ENCODE measurements around the gene MPDZ. TPM values are rescaled to one million over a fixed set of nuclear protein-coding genes. Genes with fewer than 3 reads are reported as not detected.
A peak's percentile ranks its signal among the peaks of the same experiment; 100 is the strongest.

Gene MPDZ
- polyA plus RNA-seq, 1 donor (not counting 4 experiments of a cell fraction or from before 2014, with no cell fraction given), result 9.0 TPM

DNA sequence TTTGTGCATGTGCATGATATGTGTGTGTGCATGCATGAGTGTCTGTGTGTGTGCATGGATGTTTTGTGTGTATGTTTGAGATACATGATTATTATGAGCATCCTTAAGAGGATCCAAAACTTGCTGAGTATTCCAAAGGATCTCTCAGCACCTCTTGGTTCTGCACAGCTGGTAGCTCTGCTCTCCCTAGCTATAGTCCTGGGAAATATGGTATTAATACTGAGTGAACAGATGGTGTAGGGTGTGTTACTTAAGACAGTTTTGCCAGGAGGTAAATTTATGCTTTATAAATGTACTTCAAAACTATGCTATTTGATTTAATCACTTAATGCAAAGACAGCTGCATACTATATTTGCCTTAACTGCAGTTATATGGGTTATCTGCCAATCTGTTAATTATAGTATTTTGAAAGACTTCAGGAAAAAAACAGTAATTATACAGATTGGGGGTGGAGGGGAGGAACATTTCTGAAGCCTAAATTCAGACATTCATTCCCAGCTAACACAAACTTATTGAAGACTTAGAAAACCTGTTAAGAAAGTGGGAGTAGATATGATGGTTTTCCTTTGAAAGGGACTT, 215.5 kb downstream of the MPDZ start:
- Histone ChIP-seq H3K36me3 (ENCODE audit: control insufficient read depth in 2 of 2, extremely low read depth in 1 of 2, insufficient read depth in 2 of 2, low read length in 2 of 2) (no peaks in the 10 kb centered on the region), H4K20me1 (ENCODE audit: control insufficient read depth, extremely low read depth, insufficient read depth, low read length) (no peaks in the 10 kb centered on the region), H2AFZ (ENCODE audit: control insufficient read depth, low read length) (no peak overlapping the region), H3K4me2 (ENCODE audit: control insufficient read depth, extremely low read depth, insufficient read depth, low read depth, low read length) (no peak overlapping the region), H3K9me3 (ENCODE audit: control insufficient read depth, low read depth, low read length) (no peaks in the 10 kb centered on the region), H3K79me2 (ENCODE audit: control insufficient read depth, insufficient read depth, low read length) (no peaks in the 10 kb centered on the region), H3K4me3 (ENCODE audit: control insufficient read depth in 2 of 3, extremely low read depth in 1 of 3, insufficient read depth in 2 of 3, low read depth in 1 of 3, low read length in 3 of 3) (no peak overlapping the region), H3K9me1 (ENCODE audit: control insufficient read depth, extremely low read depth, insufficient read depth, low read length) (no peaks in the 10 kb centered on the region), H3K27me3 (ENCODE audit: control insufficient read depth, extremely low read depth, insufficient read depth, low read length) (no peaks in the 10 kb centered on the region), H3K9ac (ENCODE audit: control insufficient read depth, extremely low read depth, insufficient read depth, low read length) (no peak overlapping the region), H3K27ac (ENCODE audit: control insufficient read depth, insufficient read depth, low read length) (no peak overlapping the region), H3K4me1 (ENCODE audit: control insufficient read depth, extremely low read depth, insufficient read depth, low read length) (no peaks in the 10 kb centered on the region)
- dilution Hi-C loops (cut with MboI; ENCODE audit: extremely low pct_ligation_motif_present, low sequenced_read_pairs), result no loop called here
- TF ChIP-seq, protein P1, sequence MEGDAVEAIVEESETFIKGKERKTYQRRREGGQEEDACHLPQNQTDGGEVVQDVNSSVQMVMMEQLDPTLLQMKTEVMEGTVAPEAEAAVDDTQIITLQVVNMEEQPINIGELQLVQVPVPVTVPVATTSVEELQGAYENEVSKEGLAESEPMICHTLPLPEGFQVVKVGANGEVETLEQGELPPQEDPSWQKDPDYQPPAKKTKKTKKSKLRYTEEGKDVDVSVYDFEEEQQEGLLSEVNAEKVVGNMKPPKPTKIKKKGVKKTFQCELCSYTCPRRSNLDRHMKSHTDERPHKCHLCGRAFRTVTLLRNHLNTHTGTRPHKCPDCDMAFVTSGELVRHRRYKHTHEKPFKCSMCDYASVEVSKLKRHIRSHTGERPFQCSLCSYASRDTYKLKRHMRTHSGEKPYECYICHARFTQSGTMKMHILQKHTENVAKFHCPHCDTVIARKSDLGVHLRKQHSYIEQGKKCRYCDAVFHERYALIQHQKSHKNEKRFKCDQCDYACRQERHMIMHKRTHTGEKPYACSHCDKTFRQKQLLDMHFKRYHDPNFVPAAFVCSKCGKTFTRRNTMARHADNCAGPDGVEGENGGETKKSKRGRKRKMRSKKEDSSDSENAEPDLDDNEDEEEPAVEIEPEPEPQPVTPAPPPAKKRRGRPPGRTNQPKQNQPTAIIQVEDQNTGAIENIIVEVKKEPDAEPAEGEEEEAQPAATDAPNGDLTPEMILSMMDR (optimal IDR thresholded peaks at IDR 0.05 in 1 of 3, IDR thresholded peaks at IDR 0.05 in 1 of 3, conservative IDR thresholded peaks at IDR 0.05 in 1 of 3; ENCODE audit: extremely low read depth in 1 of 3, insufficient read depth in 2 of 3, low read length in 3 of 3), result no peak
- TF ChIP-seq EZH2 (IDR thresholded peaks at IDR 0.05; ENCODE audit: low read length), result no peak
- FAIRE-seq (peak; percentile 71), DNase-seq (ENCODE audit: low read depth, low spot score) (no peak)

DNA sequence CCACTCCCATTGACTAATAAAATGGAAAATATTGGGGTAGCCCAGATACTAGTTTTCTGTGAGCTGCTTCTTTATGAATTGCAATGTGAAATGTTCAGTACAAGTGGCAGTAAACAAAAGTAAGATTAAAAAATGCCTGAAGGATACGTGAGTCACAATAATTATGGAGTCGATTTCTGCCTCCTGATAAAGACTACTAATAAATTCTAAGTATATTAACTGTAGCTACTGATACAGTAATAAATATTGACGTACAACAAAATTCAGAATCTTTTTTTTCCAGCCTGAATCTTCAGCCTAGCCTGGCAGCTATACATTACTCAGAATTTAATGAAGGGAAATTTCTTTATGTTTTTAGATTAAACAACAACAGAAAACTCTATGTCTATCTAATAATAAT, 218.1 kb downstream of the MPDZ start:
- dilution Hi-C loops (cut with MboI; ENCODE audit: extremely low pct_ligation_motif_present, low sequenced_read_pairs), result no loop called here
- Histone ChIP-seq H3K9me1 (ENCODE audit: control insufficient read depth, extremely low read depth, insufficient read depth, low read length) (no peaks in the 10 kb centered on the region), H3K9ac (ENCODE audit: control insufficient read depth, extremely low read depth, insufficient read depth, low read length) (no peak overlapping the region), H3K4me2 (ENCODE audit: control insufficient read depth, extremely low read depth, insufficient read depth, low read depth, low read length) (no peak overlapping the region), H3K36me3 (ENCODE audit: control insufficient read depth in 2 of 2, extremely low read depth in 1 of 2, insufficient read depth in 2 of 2, low read length in 2 of 2) (no peaks in the 10 kb centered on the region), H3K9me3 (ENCODE audit: control insufficient read depth, low read depth, low read length) (no peaks in the 10 kb centered on the region), H3K27ac (ENCODE audit: control insufficient read depth, insufficient read depth, low read length) (no peak overlapping the region), H3K4me1 (ENCODE audit: control insufficient read depth, extremely low read depth, insufficient read depth, low read length) (no peaks in the 10 kb centered on the region), H3K4me3 (ENCODE audit: control insufficient read depth in 2 of 3, extremely low read depth in 1 of 3, insufficient read depth in 2 of 3, low read depth in 1 of 3, low read length in 3 of 3) (no peak overlapping the region), H4K20me1 (ENCODE audit: control insufficient read depth, extremely low read depth, insufficient read depth, low read length) (no peaks in the 10 kb centered on the region), H3K79me2 (ENCODE audit: control insufficient read depth, insufficient read depth, low read length) (no peaks in the 10 kb centered on the region), H2AFZ (ENCODE audit: control insufficient read depth, low read length) (no peak overlapping the region), H3K27me3 (ENCODE audit: control insufficient read depth, extremely low read depth, insufficient read depth, low read length) (no peaks in the 10 kb centered on the region)
- no peak for DNase-seq (ENCODE audit: low read depth, low spot score)
- no peak for TF ChIP-seq EZH2 (IDR thresholded peaks at IDR 0.05; ENCODE audit: low read length)
- TF ChIP-seq, protein P1 (optimal IDR thresholded peaks at IDR 0.05 in 1 of 3, IDR thresholded peaks at IDR 0.05 in 1 of 3, conservative IDR thresholded peaks at IDR 0.05 in 1 of 3; ENCODE audit: extremely low read depth in 1 of 3, insufficient read depth in 2 of 3, low read length in 3 of 3), result no peak
- no peak for FAIRE-seq

All from keratinocyte (primary cell).